Mammary epithelial cell (primary cell): ENCODE data around the gene FAM221A.

Experiments used
- CTCF ChIP-seq, 2 donors: IDR thresholded peaks in 1 of 2; conservative IDR thresholded peaks in 1 of 2; 2 replicates each; pipeline ENCODE4 v1.5.1; 2011 to 2012; ENCODE audit warnings: inconsistent platforms in 2 of 2, low read length in 2 of 2, mild to moderate bottlenecking in 2 of 2, control low read depth in 1 of 2, low read depth in 1 of 2; ENCODE audit not compliant: insufficient read depth in 1 of 2; ENCODE audit errors: extremely low read depth in 1 of 2
- EZH2 ChIP-seq: IDR thresholded peaks from 2 replicates; pipeline ENCODE4 v1.6.1; 2012; ENCODE audit warnings: low read length, inconsistent platforms, borderline replicate concordance

- TF ChIP-seq CTCF (conservative IDR thresholded peaks at IDR 0.05 in 1 of 2, IDR thresholded peaks at IDR 0.05 in 1 of 2; ENCODE audit: extremely low read depth in 1 of 2, insufficient read depth in 1 of 2, low read depth in 1 of 2, low read length in 2 of 2) (no peak), EZH2 (no peak)
Observed at GRCh38 chr7:23691320-23691719, 11.3 kb downstream of the FAM221A start.
